GM06990 (cell line): Measurements from ENCODE around the gene ATM.

Source experiments
- DNase-seq: peaks from one replicate; pipeline ENCODE4 v3.0.0-alpha.2; 2011; ENCODE audit not compliant: insufficient read length; ENCODE audit errors: extremely low read depth
- H3K27me3 ChIP-seq: replicated peaks from 2 replicates; pipeline ENCODE4 v1.6.0; 2011; ENCODE audit warnings: low read length; ENCODE audit not compliant: control insufficient read depth, insufficient read depth
- H3K36me3 ChIP-seq: 2 replicates; pipeline ENCODE4 v1.5.1; 2011; ENCODE audit warnings: low read length; ENCODE audit not compliant: control insufficient read depth, insufficient read depth
- H3K4me3 ChIP-seq: replicated peaks from 2 replicates; pipeline ENCODE4 v1.5.1; 2011; ENCODE audit warnings: low read depth, mild to moderate bottlenecking, control low read depth, low read length
- TF ChIP-seq, protein P1 (sequence below): IDR thresholded peaks from 2 replicates; pipeline ENCODE4 v1.5.1; 2011; ENCODE audit warnings: low read length, control low read depth, mild to moderate bottlenecking, inconsistent platforms; ENCODE audit not compliant: insufficient read depth, poor library complexity, severe bottlenecking

Gene ATM

DNA sequence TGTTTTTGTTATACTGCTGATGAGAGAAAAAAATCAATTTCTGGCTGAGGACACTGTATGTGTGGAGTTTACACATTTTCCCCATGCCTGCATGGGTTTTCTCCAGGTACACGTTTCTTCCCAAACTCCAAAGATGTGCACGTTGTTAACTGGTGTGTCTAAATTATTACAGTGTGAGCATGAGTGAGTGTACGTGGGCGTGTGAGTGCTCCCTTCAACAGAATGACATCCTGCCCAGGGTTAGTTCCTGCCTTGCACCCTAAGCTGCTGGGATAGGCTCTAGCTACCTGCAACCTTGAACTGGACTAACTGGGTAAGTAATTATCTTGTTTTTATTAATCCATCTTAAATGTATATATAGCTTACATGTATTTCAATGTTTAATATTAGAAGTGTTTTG lies 5.9 kb upstream of the ATM start:
- Histone ChIP-seq H3K27me3 (no peaks in the 10 kb centered on the region), H3K4me3 (no peak overlapping the region), H3K36me3 (peaks cover 1% of the 10 kb centered on the region)
- TF ChIP-seq, protein P1, sequence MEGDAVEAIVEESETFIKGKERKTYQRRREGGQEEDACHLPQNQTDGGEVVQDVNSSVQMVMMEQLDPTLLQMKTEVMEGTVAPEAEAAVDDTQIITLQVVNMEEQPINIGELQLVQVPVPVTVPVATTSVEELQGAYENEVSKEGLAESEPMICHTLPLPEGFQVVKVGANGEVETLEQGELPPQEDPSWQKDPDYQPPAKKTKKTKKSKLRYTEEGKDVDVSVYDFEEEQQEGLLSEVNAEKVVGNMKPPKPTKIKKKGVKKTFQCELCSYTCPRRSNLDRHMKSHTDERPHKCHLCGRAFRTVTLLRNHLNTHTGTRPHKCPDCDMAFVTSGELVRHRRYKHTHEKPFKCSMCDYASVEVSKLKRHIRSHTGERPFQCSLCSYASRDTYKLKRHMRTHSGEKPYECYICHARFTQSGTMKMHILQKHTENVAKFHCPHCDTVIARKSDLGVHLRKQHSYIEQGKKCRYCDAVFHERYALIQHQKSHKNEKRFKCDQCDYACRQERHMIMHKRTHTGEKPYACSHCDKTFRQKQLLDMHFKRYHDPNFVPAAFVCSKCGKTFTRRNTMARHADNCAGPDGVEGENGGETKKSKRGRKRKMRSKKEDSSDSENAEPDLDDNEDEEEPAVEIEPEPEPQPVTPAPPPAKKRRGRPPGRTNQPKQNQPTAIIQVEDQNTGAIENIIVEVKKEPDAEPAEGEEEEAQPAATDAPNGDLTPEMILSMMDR: no peak
- DNase-seq: no peak

DNA sequence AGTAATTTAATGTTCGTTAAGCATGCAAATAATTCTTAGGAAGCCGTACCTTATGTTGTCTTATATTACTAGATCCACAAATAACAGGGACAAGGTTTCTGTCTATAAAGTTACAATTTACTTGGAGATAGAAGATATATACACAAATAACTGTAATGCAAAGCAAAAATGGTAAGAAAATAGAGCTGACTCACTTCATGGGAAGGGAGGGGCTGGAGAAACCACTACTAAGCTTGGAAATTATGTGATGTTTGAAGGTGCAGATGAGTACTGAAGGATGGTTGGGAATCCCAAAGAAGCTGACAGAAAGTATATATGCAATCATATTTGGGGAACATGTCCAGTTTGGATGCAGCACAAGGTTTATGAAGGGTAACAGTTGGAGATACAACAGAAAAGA lies 4.4 kb upstream of the ATM start:
- peaks cover 1% of the 10 kb centered on the region for H3K36me3 ChIP-seq
- TF ChIP-seq, protein P1: no peak
- DNase-seq: no peak
- no peak overlapping the region for H3K4me3 ChIP-seq
- no peaks in the 10 kb centered on the region for H3K27me3 ChIP-seq

DNA sequence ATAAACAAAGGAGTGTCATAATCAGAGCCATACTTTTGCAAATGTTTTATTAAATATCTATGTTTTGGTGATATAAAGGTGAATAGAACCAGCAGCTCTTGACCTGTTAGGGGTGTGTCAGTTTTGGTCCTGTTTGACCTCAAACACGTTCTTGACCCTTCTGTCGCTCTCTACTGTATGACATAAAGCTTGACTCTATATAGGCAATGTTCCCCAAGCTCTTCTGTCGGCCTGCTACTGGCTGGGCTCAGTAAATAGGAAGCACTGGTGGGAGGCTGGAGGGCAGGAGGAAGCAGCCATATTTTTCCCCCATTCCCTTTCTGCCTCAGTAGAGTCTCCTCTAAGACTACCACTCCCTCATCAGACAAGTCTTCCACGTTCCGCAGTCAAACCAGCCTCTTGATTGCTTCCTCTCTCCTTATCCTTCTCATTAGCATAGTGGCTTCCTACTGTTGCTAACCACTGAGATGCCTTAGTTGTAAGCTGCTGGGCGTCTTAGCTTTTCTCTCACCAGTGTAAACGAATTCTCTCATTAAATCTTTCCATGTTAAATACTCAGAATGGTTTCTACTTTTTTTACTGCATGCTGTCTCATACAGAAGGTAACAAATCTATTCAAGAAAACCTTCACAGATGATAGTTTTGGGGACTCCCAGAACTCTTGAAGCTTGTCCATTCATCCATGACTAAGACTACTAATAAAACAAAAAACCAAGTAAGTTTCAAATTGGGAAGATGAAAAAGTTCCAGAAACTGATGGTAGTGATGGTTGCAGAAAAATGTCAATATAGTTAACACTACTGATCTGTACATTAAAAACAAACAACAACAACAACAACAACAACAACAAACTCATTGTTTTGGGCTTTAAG lies 3.7 kb upstream of the ATM start:
- no peak overlapping the region for H3K4me3 ChIP-seq
- no peaks in the 10 kb centered on the region for H3K27me3 ChIP-seq
- no peak for DNase-seq
- TF ChIP-seq, protein P1: no peak
- H3K36me3 ChIP-seq: peaks cover 1% of the 10 kb centered on the region

DNA sequence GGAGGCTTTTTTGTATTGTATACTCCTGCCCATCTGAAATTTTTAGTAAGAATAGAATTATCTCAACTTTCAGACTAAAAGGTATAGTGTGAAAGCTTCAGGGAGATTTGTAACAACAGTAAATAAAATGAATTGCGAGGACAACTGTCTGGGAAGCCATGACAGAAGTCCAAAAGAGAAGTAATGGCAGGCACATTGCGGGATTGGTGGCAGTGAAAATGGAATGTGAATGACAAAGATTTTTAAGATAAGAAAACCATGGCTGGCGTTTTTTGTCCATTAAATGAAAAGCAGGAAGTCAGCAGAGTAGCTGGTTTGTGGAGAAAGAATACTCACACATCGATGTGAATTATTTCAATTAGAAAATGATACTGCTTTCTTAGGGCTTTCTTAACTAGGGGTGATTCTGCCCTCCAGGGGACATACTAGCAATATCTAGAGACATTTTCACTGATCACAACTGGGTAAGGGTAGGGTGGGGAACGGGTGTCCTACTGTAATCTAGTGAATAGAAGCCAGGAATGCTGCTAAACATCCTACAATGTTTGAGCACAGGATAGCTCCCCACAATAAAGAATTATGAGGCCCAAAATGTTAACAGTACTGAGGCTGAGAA lies 2.0 kb upstream of the ATM start:
- Histone ChIP-seq H3K36me3 (peaks cover 1% of the 10 kb centered on the region; the same call in 1 of the 2 replicates), H3K27me3 (no peaks in the 10 kb centered on the region), H3K4me3 (peak overlapping the region; percentile 81)
- DNase-seq: no peak
- TF ChIP-seq, protein P1: peak; percentile 30

DNA sequence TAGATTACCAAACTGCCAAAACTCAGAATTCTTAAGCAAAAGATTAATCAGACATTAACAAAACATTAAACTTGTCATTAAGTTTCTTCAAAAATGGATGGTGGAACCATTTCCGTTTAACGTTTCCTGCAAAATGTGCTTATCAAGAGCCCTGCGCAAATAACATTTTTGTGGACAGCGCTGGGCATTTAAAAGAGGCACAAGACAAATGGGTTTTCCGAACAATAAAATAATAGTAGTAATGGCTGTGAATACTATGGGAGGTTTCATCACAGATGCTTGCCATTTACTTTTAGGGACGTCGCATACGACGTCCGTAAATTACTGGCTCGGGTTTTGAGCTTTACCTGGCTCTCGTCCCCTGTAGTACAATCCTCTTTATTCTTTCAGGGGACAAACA lies 1.5 kb upstream of the ATM start:
- DNase-seq: no peak
- Histone ChIP-seq H3K36me3 (peaks cover 1% of the 10 kb centered on the region; the same call in 1 of the 2 replicates), H3K27me3 (no peaks in the 10 kb centered on the region), H3K4me3 (peak overlapping the region; percentile 81)
- TF ChIP-seq, protein P1: no peak
